NCI-H345 treated with DMSO at 0.1 percent for 48 hours (cell line): ENCODE measurements around the gene EIF3L.

ENCODE experiments used
- DNase-seq: peaks from one replicate; lab custom pipeline; 2025; ENCODE audit not compliant: unreplicated experiment; lab: John Stamatoyannopoulos, UW

The EIF3L gene

DNA sequence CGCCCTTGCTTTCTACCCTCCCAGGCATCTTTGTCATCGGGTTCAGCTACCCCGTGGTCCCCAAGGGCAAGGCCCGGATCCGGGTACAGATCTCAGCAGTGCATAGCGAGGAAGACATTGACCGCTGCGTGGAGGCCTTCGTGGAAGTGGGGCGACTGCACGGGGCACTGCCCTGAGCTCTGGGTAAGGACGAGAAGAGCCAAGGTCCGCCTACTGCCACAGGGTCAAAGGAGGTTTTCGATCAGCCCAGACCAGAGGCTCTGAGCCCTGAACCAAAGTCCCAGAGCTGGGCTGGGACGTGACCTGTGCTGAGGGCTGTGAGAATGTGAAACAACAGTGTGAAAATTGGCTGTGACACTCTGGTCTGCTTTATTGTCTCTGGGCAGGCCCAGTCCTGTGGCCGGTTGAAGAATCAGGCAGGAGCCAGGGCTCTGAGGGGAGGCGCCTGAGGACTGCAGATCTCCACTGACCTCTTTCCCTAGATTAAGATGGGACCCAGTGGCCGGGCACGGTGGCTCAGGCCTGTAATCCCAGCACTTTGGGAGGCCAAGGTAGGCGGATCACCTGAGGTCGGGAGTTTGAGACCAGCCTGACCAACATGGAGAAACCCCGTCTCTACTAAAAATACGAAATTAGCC lies 32.6 kb upstream of the EIF3L start:
- DNase-seq: no peak

DNA sequence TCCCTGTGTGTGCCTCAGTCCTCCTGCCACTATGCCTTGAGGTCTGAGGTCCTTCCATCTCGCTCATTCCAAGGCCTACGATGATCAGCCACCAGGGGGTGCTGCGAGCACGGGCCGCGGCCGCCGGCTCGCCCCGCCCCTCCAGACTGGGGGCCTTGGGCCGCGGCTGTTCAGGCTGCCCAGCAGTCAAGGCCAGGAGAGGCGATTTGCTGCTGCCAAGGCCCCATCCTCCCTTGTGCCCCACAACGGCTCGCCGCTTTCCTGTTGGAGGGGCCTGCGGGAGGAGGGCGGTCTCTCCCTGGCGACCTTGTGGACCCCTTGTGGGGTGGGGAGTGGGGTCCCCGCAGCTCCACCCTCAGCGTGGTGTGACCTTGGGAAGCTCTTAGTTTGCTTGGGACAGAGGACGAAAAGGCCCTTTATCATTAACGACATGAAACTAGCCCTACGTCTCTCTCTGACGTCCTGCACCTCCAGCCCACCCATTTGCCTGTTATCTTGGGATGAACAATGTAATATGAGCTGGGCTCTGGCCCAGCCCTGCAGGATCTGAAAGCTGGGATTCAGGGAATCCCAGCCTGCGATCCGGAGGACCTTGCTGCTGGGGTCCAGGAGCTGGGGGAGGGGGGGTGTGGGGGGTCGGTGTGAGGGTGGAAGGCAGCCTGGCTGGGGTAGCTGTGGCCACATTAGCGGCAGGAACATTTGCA lies 31.4 kb upstream of the EIF3L start:
- DNase-seq: peak; percentile 23

DNA sequence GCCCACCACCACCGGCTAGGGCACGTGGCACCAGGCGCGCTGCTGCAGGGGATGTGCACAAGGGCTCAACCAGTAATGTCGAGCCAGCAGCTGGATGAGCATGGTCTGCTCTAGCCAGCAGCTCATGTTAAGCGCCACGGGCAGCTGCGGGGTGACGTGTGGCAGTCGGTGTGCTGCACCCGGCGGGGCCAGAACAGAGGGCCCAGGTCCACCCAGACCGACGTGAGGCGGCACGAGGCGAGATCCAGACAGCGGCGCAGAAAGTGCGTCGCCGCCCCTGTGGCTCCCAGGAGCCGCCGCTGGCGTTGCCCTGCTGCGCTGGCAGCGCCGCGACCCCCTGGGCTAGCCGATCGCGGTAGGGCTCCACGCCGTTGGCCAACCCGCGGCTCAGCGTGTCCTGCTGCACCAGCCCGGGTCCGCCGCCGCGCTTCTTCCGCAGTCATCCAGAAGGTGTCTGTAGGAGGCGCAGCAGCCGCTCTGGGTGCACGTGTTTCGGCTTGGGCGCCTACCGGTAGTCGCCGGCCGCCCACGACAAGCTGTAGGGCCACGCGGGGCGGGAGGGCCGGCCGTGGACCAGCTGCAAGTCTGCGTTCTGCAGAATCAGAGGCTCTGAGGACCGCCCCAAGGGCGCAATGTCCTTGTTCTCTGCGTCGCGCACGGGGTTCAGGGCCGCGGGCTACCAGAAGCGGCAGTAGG lies 30.7 kb upstream of the EIF3L start:
- DNase-seq: peak; percentile 14

DNA sequence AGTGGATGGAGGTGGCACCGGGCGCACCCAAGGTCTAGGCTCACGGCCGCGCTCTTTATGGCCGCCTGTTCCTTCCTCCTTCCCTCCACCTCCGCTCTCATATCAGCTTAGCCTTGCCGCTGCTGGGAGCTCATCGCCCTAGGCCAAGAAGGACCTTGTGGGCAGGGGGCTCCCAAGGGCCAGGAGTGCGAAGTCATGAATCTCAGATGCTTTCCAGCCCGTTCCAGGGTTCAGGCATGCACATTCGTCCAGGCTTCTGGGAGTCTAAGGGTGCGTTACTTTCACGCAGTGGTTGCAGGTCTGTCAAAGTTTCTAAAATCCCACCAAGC lies 30.1 kb upstream of the EIF3L start:
- no peak for DNase-seq

DNA sequence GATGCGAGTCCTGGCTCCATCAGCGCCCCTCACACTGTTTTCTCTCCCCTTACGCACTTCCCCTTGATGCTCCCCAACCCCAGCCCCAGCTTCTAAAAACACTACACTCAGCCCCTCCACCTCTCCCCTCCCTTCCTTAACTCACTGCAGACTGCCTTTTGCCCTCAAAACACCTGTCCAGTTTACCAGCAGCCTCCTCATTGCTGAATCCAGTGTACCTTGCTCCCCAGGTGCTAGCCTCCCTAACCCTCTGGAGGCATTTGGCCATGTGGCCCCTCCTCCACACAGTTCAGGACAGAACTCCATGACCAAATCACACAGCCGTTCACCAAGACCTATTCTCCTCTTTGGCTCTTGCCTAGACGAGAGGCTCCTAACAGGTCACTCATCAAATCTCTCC lies 28.9 kb upstream of the EIF3L start:
- no peak for DNase-seq

DNA sequence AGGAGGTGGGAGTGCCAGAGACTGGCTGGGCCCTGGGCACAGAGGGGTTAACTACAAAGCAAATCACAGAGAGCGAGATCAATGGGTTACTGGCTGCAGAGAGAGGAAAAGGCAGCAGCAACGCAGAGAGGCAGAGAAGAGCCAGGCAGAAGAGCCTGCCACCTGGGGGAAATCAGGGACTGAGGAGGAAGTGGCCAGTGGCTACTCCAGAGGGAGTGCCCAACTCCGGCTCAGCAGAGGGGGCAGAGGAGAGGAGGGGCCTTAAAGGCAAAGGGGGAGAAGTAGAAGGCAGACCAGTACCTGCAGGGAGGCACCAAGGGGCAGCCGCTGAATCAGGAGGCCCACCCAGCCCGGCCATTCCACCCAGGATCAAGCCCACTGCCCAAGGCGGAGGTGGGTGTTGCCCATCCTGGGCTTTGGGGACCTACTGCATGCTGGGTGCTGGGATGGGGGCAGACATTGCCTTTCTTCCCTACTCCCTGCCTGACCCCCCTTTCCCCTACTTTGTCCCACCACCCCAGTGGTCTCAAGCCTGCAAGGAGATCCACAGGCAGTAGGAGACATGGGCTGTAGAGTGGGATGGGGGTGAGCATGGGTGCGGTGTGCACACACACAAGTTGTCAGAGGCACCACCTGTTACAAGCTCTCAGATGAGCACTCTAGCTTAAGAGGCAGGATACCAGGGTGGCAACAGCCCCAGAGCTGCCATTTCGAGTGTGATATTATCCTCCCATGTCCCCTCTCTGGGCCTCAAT lies 27.0 kb upstream of the EIF3L start:
- no peak for DNase-seq

DNA sequence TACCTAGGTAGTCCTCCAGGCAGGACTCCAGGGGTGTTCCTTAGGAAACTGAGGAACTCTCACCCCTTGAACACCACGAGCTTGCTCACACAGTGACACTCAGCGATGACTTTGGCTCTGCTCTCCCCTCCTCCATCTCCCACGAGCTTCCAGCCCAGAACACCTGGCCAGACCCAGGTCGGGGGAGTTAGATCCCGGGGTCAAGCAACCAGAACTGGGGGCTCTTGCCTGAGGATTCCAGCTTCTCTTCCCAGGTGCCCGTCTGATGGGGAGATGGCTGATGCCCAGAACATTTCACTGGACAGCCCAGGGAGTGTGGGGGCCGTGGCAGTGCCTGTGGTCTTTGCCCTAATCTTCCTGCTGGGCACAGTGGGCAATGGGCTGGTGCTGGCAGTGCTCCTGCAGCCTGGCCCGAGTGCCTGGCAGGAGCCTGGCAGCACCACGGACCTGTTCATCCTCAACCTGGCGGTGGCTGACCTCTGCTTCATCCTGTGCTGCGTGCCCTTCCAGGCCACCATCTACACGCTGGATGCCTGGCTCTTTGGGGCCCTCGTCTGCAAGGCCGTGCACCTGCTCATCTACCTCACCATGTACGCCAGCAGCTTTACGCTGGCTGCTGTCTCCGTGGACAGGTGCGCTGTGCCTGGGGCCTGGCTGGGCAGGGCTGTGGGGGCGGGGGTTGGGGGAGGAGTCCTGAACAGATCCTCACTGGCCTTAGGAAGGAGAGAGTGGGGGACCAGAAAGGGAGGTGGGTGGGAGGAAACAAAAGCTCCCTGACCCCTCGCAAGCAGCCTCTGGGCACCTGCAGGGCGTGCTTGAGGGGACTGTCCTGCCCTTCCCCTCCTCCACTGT lies 25.9 kb upstream of the EIF3L start, which contains the start of gene GALR3:
GALR3 (plus strand) TSS at position 249 of the 852 bp plus-strand sequence; CDS start at position 274, 25 bp downstream.
- no peak for DNase-seq

DNA sequence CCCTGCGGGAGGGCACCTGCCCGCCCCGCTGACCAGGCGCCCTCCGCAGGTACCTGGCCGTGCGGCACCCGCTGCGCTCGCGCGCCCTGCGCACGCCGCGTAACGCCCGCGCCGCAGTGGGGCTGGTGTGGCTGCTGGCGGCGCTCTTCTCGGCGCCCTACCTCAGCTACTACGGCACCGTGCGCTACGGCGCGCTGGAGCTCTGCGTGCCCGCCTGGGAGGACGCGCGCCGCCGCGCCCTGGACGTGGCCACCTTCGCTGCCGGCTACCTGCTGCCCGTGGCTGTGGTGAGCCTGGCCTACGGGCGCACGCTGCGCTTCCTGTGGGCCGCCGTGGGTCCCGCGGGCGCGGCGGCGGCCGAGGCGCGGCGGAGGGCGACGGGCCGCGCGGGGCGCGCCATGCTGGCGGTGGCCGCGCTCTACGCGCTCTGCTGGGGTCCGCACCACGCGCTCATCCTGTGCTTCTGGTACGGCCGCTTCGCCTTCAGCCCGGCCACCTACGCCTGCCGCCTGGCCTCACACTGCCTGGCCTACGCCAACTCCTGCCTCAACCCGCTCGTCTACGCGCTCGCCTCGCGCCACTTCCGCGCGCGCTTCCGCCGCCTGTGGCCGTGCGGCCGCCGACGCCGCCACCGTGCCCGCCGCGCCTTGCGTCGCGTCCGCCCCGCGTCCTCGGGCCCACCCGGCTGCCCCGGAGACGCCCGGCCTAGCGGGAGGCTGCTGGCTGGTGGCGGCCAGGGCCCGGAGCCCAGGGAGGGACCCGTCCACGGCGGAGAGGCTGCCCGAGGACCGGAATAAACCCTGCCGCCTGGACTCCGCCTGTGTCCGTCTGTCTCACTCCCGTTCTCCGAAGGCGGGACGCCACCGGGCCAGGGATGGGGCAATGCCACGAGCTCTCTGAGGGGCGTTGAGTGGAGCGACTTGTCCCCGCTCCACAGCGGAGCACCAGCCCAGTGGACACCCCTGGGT lies 24.3 kb upstream of the EIF3L start:
- DNase-seq: no peak

DNA sequence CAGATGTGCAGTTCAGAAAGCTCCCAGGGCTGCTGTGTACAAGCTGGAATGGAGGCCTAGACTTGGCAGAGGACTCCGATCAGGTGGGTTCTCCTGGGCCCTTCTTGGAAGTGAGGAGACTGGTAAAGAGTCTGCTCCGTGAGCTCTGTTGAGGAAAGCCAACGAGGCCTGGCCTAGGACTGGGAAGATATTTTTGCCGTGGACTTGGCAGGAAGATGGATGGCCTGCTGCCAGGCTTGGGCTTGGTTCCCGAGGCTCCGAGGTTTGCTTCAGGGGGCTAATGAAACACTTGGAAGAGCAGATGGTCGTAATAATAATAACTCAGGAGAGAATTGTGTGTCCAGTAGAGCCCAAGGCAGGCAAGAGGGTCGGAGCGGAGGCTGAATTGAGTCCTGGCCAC lies 22.2 kb upstream of the EIF3L start:
- DNase-seq: no peak

DNA sequence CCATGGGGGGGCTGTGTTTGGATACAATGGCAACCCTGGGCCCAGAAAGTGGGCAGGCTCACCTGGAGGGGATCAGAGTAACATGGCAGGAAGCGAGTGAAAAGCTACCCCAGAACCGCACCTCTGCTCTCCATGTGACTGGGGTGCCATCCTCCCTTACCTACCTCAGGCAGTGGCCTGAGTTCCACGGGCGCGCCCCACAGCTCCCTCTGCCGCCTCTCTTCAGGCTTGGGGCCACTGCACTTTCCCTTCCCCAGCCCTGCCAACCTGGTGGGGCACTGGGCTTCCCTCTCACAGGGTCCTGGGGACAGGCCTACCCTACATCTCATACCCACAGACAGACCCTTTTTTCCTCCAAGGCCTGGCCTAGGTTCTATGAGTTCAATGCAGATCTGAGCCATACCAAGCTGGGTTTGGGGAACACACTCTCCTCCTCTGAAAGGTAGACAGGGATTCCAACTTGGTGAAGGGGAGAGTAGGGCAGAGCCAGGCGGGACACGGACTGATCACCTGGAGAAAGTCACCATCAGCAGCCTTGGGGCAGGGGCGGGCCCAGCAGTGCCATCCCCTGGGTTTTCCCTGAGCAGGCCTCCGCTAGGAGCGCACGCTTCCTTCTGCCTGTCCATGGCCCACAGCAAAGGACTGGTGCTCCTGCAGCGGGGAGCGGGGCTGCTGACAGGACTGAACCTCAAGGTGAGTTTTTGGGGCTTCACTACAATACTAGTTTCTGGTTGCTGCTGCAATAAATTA lies 19.0 kb upstream of the EIF3L start:
- DNase-seq: no peak

DNA sequence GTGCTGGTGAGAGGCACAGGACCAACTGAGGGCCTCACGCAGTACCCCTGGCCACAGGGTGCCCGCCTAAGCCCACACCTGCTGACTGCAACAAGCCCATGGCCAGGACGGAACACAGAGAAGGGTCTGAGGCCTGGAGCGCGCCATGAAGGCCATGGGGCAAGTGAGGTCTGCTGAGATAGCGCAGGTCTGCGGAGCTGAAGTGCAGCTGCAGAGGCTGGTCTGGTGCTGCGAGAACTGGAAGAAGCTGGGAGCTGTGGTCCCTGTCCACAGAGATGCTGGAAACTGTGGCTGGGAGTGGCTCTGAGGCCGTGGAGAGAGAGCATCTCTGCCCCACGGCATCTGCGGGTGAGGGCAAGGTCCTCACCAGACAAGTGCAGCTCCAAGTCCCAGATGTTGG lies 17.7 kb upstream of the EIF3L start:
- DNase-seq: no peak

DNA sequence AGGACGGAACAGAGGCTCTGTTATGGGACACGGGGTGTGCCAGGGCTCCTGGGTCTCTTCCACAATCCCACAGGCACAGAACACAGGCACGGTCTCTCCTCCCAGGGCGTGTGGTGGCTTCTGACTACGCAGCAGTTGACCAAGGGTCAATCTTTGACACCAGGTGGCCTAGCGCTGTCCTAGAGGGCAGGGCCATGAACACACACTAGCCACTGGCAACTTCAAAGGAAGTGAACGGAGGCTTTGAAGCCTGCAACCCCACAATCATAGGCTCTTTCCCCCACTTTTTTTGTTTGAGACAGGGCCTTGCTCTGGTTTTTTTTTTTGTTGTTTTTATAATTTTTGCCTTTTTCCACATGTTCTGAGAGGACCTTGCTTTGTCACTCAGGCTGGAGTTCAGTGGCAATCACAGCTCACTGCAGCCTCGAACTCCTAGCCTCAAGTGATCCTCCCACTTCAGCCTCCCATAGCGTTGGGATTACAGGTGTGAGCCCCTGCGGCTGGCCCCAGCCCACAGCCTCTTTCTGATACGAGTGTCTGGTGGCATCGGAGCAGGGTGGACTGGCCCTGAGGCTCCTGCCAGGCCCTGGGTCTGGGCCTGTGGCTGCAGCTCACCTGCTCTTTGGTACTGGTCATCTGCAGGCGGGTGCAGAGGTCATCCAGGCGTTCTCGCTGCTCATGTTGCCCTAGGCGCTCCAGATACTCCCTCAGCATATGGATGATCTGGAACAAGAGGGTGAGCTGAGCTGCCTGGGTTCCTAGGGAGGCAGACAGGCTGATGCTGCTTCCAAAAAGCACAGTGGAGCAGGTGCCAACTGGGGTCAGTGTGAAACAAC lies 17.0 kb upstream of the EIF3L start:
- no peak for DNase-seq

DNA sequence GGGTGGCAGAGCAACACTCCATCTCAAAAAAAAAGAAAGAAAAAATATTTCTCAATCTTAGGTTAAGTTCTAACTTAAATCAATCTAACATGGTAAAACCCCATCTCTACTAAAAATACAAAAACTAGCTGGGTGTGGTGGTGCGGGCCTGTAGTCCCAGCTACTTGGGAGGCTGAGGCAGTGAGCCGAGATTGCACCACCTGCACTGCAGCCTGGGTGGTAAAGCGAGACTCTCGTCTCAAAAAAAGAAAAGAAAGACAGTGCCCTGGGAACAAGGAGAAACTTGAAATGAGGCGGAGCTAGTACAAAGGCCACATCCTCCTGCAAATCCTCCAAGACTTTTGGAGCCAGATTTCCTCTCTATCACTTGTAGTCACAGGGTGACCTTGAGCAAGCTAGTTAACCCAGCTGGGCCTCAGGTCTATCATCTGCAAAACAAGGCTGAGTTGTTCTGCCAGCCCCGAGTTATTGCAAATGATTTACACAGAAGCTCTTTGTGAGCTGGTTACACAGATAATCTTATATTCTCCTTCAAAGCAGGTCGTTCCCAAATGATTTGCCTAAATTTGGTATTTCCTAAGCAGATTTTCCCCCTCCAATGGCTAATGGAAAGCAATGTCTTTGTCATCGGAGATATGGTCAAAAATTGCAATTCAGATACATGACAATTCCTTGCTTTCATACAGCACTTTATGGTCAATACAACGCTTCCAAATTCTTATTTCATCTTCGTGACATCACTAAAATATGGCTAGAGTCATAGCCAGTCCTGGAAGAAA lies 7.0 kb upstream of the EIF3L start:
- no peak for DNase-seq

DNA sequence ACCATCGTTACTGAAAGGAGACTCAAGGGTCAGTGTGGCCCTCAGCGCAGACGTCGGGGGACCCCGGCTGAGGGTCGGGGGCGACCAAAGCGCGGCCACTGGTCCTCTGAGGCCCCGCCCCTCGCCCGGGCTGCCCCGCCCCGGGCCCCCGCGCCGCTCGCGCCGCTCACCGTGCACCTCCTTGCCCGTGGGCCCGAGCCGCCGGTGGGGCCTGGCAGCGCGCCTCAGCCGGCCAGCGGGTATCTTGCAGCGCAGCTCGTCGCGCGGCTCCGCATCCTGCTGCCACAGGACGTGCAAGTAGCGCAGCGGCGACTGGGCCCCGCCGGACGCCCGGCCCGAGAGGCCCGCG lies 5.5 kb upstream of the EIF3L start:
- no peak for DNase-seq

DNA sequence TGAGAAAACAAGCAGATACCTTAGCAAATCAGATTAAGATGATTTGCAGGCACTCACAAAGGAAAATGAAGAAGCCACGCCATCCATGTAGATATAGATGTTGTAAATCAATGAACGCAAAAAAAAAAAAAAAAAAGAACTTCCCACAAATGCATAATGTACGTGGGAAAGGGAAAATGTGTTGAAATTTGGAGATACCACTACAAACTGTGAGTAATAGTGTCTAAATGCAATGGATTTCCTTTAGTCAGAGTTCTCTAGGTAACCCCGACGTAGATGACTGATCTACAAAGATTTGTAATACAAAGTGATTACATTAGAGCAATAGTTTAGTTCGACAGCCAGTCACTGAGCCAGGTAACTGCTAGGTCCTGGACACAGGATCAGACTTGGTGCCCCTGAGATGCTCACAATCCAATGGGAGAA lies 4.3 kb upstream of the EIF3L start:
- no peak for DNase-seq

DNA sequence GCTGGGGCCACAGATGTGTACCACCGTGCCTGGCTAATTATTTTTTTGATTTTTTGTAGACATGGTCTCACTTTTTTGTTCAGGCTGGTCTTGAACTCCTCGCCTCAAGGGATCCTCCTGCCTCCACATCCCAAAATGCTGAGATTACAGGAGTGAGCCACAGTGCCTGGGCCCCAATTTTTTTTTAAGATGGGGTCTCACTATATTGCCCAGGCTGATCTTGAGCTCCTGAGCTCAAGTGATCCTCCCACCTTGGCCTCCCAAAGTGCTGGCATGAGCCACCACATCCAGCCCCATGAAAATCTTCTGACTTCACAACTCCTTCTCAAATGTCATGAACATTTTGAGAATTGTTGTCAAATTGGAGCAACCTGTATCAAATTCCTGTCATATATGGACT lies 2.8 kb upstream of the EIF3L start:
- DNase-seq: no peak

DNA sequence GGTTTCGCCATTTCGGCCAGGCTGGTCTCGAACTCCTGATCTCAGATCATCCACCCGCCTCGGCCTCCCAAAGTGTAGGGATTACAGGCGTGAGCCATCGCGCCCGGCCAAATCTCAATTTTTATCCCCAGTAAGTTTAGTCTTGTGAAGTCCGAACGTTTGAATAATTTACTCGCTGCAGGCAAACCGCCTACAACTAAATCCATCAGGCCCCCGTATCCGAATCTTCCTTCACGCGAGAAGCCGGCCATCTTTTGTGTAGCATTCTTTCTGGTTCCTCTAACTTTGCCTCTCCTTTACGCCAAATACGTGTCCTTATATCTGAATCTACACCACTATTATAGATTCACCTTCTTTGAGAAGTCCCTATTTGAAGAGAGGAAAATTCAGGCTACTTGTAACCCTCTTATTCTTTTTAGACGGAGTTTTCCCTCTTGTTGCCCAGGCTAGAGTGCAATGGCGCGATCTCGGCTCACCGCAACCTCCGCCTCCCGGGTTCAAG lies 581 bp upstream of the EIF3L start:
- DNase-seq: no peak
